HEK293 (cell line): Measurements from ENCODE around the gene MAGED2.

ENCODE experiments used
- GFI1B ChIP-seq: fragments of 450-650 bp; formaldehyde crosslinking; IDR thresholded peaks from 2 replicates; pipeline ENCODE4 v1.5.1; 2016; ENCODE audit warnings: missing biosample characterization, missing genetic modification characterization
- GLIS1 ChIP-seq: fragments of 450-650 bp; formaldehyde crosslinking; IDR thresholded peaks from 2 replicates; pipeline ENCODE4 v1.5.1; 2016; ENCODE audit warnings: missing biosample characterization, missing genetic modification characterization
- KLF16 ChIP-seq: fragments of 450-650 bp; formaldehyde crosslinking; IDR thresholded peaks from 2 replicates; pipeline ENCODE4 v1.5.1; 2017; ENCODE audit warnings: missing biosample characterization, missing genetic modification characterization
- REPIN1 ChIP-seq: fragments of 450-650 bp; formaldehyde crosslinking; IDR thresholded peaks from 2 replicates; pipeline ENCODE4 v1.5.1; 2017; ENCODE audit warnings: missing biosample characterization, missing genetic modification characterization, low read depth
- SALL2 ChIP-seq: fragments of 450-650 bp; formaldehyde crosslinking; IDR thresholded peaks from 2 replicates; pipeline ENCODE4 v1.5.0; 2017; ENCODE audit warnings: missing biosample characterization, mild to moderate bottlenecking, missing genetic modification characterization, borderline replicate concordance
- SP2 ChIP-seq: fragments of 450-650 bp; formaldehyde crosslinking; IDR thresholded peaks from 2 replicates; pipeline ENCODE4 v1.5.1; 2016; ENCODE audit warnings: missing biosample characterization, missing genetic modification characterization
- TRIM28 ChIP-seq: IDR thresholded peaks from 2 replicates; pipeline ENCODE4 v1.6.1; 2011; ENCODE audit warnings: low read length, control low read depth, borderline replicate concordance
- YY1 ChIP-seq: fragments of 450-650 bp; formaldehyde crosslinking; IDR thresholded peaks from 2 replicates; pipeline ENCODE4 v1.5.1; 2018; ENCODE audit warnings: missing biosample characterization, missing genetic modification characterization
- ZBTB20 ChIP-seq: fragments of 450-650 bp; formaldehyde crosslinking; IDR thresholded peaks from 2 replicates; pipeline ENCODE4 v1.5.1; 2016; ENCODE audit warnings: missing biosample characterization, missing genetic modification characterization
- ZNF132 ChIP-seq: fragments of 450-650 bp; formaldehyde crosslinking; IDR thresholded peaks from 2 replicates; pipeline ENCODE4 v1.5.1; 2017; ENCODE audit warnings: missing biosample characterization, missing genetic modification characterization, borderline replicate concordance
- ZNF140 ChIP-seq: fragments of 450-650 bp; formaldehyde crosslinking; IDR thresholded peaks from 2 replicates; pipeline ENCODE4 v1.5.1; 2016; ENCODE audit warnings: missing biosample characterization, missing genetic modification characterization
- ZNF184 ChIP-seq: fragments of 450-650 bp; IDR thresholded peaks from 2 replicates; pipeline ENCODE4 v1.5.1; 2018; ENCODE audit warnings: missing biosample characterization, mild to moderate bottlenecking, missing genetic modification characterization
- ZNF2 ChIP-seq: fragments of 450-650 bp; formaldehyde crosslinking; IDR thresholded peaks from 2 replicates; pipeline ENCODE4 v1.5.1; 2016; ENCODE audit warnings: missing biosample characterization, missing genetic modification characterization
- ZNF202 ChIP-seq: fragments of 450-650 bp; formaldehyde crosslinking; IDR thresholded peaks from 2 replicates; pipeline ENCODE4 v1.5.1; 2016; ENCODE audit warnings: missing biosample characterization, missing genetic modification characterization, borderline replicate concordance
- ZNF23 ChIP-seq: fragments of 450-650 bp; formaldehyde crosslinking; IDR thresholded peaks from 2 replicates; pipeline ENCODE4 v1.5.1; 2016; ENCODE audit warnings: missing biosample characterization, missing genetic modification characterization, borderline replicate concordance
- ZNF248 ChIP-seq: fragments of 450-650 bp; formaldehyde crosslinking; IDR thresholded peaks from 2 replicates; pipeline ENCODE4 v1.5.1; 2017; ENCODE audit warnings: missing biosample characterization, missing genetic modification characterization
- ZNF341 ChIP-seq: fragments of 450-650 bp; formaldehyde crosslinking; IDR thresholded peaks from 2 replicates; pipeline ENCODE4; 2016; ENCODE audit warnings: low read depth, missing biosample characterization, missing genetic modification characterization
- ZNF398 ChIP-seq: fragments of 450-650 bp; formaldehyde crosslinking; IDR thresholded peaks from 2 replicates; pipeline ENCODE4 v1.5.1; 2017; ENCODE audit warnings: missing biosample characterization, missing genetic modification characterization
- ZNF488 ChIP-seq: fragments of 450-650 bp; formaldehyde crosslinking; IDR thresholded peaks from 2 replicates; pipeline ENCODE4 v1.5.1; 2016; ENCODE audit warnings: missing biosample characterization, missing genetic modification characterization
- ZNF510 ChIP-seq: fragments of 450-650 bp; formaldehyde crosslinking; IDR thresholded peaks from 2 replicates; pipeline ENCODE4 v1.5.1; 2018; ENCODE audit warnings: mild to moderate bottlenecking, missing genetic modification characterization, missing biosample characterization; ENCODE audit not compliant: insufficient replicate concordance
- ZNF518A ChIP-seq: fragments of 450-650 bp; formaldehyde crosslinking; conservative IDR thresholded peaks from 2 replicates; pipeline ENCODE4 v1.5.1; 2016; ENCODE audit warnings: low read depth, missing biosample characterization, missing genetic modification characterization
- ZNF558 ChIP-seq: fragments of 450-650 bp; formaldehyde crosslinking; IDR thresholded peaks from 2 replicates; pipeline ENCODE4 v1.5.1; 2016; ENCODE audit warnings: missing biosample characterization, missing genetic modification characterization
- ZNF623 ChIP-seq: fragments of 450-650 bp; formaldehyde crosslinking; IDR thresholded peaks from 2 replicates; pipeline ENCODE4 v1.5.1; 2016; ENCODE audit warnings: missing biosample characterization, missing genetic modification characterization
- ZNF654 ChIP-seq: fragments of 450-650 bp; formaldehyde crosslinking; IDR thresholded peaks from 2 replicates; pipeline ENCODE4 v1.5.1; 2016; ENCODE audit warnings: low read depth, missing biosample characterization, missing genetic modification characterization
- ZNF664 ChIP-seq: fragments of 450-650 bp; formaldehyde crosslinking; IDR thresholded peaks from 2 replicates; pipeline ENCODE4 v1.5.1; 2016; ENCODE audit warnings: missing biosample characterization, missing genetic modification characterization
- ZNF670 ChIP-seq: fragments of 450-650 bp; formaldehyde crosslinking; IDR thresholded peaks from 2 replicates; pipeline ENCODE4 v1.5.1; 2016; ENCODE audit warnings: missing biosample characterization, missing genetic modification characterization, low read depth
- TF ChIP-seq, protein P1 (sequence below): fragments of 450-650 bp; formaldehyde crosslinking; IDR thresholded peaks from 2 replicates; pipeline ENCODE4 v1.5.1; 2017; ENCODE audit warnings: missing biosample characterization, missing genetic modification characterization

The MAGED2 gene

GRCh38 chrX:54808605-54809483 is 1.3 kb downstream of the MAGED2 start (continued):
- TF ChIP-seq TRIM28 (no peak), ZNF341 (tag by site-specific recombination) (peak; percentile 97), ZNF558 (tag by site-specific recombination) (no peak), ZNF623 (no peak), REPIN1 (tag by site-specific recombination) (no peak), ZNF184 (tag by site-specific recombination) (no peak), ZNF2 (tag by site-specific recombination) (no peak), ZNF202 (no peak), GFI1B (tag by site-specific recombination) (no peak), ZNF518A (tag by site-specific recombination) (no peak), ZNF510 (tag by site-specific recombination) (no peak), GLIS1 (tag by site-specific recombination) (no peak; the same call in 1 of the 2 replicates), ZNF664 (no peak), ZNF132 (tag by site-specific recombination) (no peak), ZNF670 (tag by site-specific recombination) (no peak), ZNF654 (tag by site-specific recombination) (no peak), ZNF23 (tag by site-specific recombination) (no peak), ZNF398 (tag by site-specific recombination) (no peak), ZNF140 (no peak), ZBTB20 (tag by site-specific recombination) (no peak), SALL2 (no peak), YY1 (no peak), KLF16 (tag by site-specific recombination) (peak; percentile 62), ZNF248 (tag by site-specific recombination) (no peak), SP2 (tag by site-specific recombination) (peak; percentile 81), ZNF488 (tag by site-specific recombination) (no peak)
- TF ChIP-seq, protein P1, sequence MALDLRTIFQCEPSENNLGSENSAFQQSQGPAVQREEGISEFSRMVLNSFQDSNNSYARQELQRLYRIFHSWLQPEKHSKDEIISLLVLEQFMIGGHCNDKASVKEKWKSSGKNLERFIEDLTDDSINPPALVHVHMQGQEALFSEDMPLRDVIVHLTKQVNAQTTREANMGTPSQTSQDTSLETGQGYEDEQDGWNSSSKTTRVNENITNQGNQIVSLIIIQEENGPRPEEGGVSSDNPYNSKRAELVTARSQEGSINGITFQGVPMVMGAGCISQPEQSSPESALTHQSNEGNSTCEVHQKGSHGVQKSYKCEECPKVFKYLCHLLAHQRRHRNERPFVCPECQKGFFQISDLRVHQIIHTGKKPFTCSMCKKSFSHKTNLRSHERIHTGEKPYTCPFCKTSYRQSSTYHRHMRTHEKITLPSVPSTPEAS (tag by site-specific recombination): no peak
